Sigmoid colon (tissue), 4 donors: ENCODE results near the gene PRKCA.

ENCODE experiments used
- CTCF ChIP-seq, 4 experiments: fragments of 450-650 bp in 3 of 4; fragments of 200-600 bp in 1 of 4; IDR thresholded peaks; one replicate each; pipeline ENCODE4 v1.5.1; 2016 to 2019; ENCODE audit warnings: antibody characterized with exemption in 4 of 4, mild to moderate bottlenecking in 3 of 4, moderate library complexity in 2 of 4
- EP300 ChIP-seq, 4 donors: sonication (generic); formaldehyde crosslinking; IDR thresholded peaks; one replicate each; pipeline ENCODE4 v1.6.1; 2017; ENCODE audit warnings: antibody characterized with exemption in 4 of 4
- POLR2A ChIP-seq, 2 donors: fragments of 450-650 bp; IDR thresholded peaks; one replicate each; pipeline ENCODE4 v1.6.1; 2016; ENCODE audit warnings: antibody characterized with exemption in 2 of 2, mild to moderate bottlenecking in 2 of 2, moderate library complexity in 2 of 2
- POLR2AphosphoS5 ChIP-seq, 4 donors: sonication (generic); formaldehyde crosslinking; IDR thresholded peaks; one replicate each; pipeline ENCODE4 v1.6.1; 2017; ENCODE audit warnings: antibody characterized with exemption in 4 of 4

GRCh38 chr17:66381701-66382362 is 79.4 kb downstream of the PRKCA start:
- TF ChIP-seq CTCF (IDR thresholded peaks at IDR 0.05) (no peak), POLR2A (IDR thresholded peaks at IDR 0.05) (no peak), EP300 (IDR thresholded peaks at IDR 0.05) (no peak), POLR2AphosphoS5 (IDR thresholded peaks at IDR 0.05) (no peak)
